HCT116 (cell line): ENCODE data around the gene CAB39. TPM values are rescaled to one million over a fixed set of nuclear protein-coding genes. Genes with fewer than 3 reads are reported as not detected.

Experiments used
- ATAC-seq: fragments of 200-7000 bp; cut with Tn5 transposase; 2 replicates; pipeline ENCODE4 v1.9.1; 2020; ENCODE audit warnings: mild to moderate bottlenecking, moderate library complexity
- BruUV-seq: library from RNA; stranded (reverse); fragments of 400-500 nt; replicated peaks from 2 replicates; lab custom pipeline; 2021; lab: Mats Ljungman, UMichigan
- CTCF ChIA-PET: fragments of 300-600 bp; sonication (Branson Sonifier 250); formaldehyde crosslinking; loops from one replicate; lab custom pipeline; 2021; ENCODE audit warnings: antibody characterized with exemption; lab: Charles Lee
- POLR2A ChIA-PET: fragments of 300-600, 350-600 bp; sonication (Branson Sonifier 250); formaldehyde crosslinking; loops from one replicate; lab custom pipeline; 2021; ENCODE audit warnings: antibody characterized with exemption; lab: Charles Lee
- RAD21 ChIA-PET, 2 experiments: fragments of 300-600 bp; sonication (Branson Sonifier 250); formaldehyde crosslinking; loops; one replicate each; lab custom pipeline; 2023; ENCODE audit warnings: low total read pairs in 2 of 2; ENCODE audit not compliant: uncharacterized antibody in 2 of 2, unreplicated experiment in 2 of 2, low non-redundant PET in 1 of 2; lab: Charles Lee
- DNase-seq: peaks from one replicate; pipeline ENCODE4 v3.0.0-alpha.2; 2010; ENCODE audit warnings: low read depth, low spot score
- H2AFZ ChIP-seq: fragments of 200-600 bp; shearing (Covaris generic), sonication (generic); 2 replicates; pipeline ENCODE4 v1.6.1; 2017; ENCODE audit warnings: low read depth, mixed run types, mixed read lengths, antibody characterized with exemption, low read length; ENCODE audit not compliant: poor library complexity, severe bottlenecking
- H3K27ac ChIP-seq: 2 replicates; pipeline ENCODE4 v1.5.1; 2012; ENCODE audit warnings: low read depth, low read length
- H3K27me3 ChIP-seq: fragments of 200-600 bp; sonication (generic); 2 replicates; pipeline ENCODE4 v1.6.1; 2016; ENCODE audit warnings: mixed run types, low read length, mixed read lengths; ENCODE audit not compliant: insufficient read depth
- H3K36me3 ChIP-seq, 2 experiments: fragments of 200-500 bp in 1 of 2; fragments of 200-600 bp in 1 of 2; sonication (Bioruptor generic) in 1 of 2; sonication (generic) in 1 of 2; 2 replicates each; pipeline versions ENCODE4 v1.5.1 to v1.6.1; 2014 to 2016; ENCODE audit warnings: low read length in 2 of 2, inconsistent platforms in 1 of 2, mixed read lengths in 1 of 2, mixed run types in 1 of 2; ENCODE audit not compliant: insufficient read depth in 2 of 2, control insufficient read depth in 1 of 2
- H3K4me1 ChIP-seq, 2 experiments: fragments of 200-600 bp in 1 of 2; sonication (generic) in 1 of 2; 2 replicates each; pipeline versions ENCODE4 v1.5.1 to v1.6.1; 2012 to 2017; ENCODE audit warnings: low read length in 2 of 2, inconsistent platforms in 1 of 2, mild to moderate bottlenecking in 1 of 2, mixed read lengths in 1 of 2, mixed run types in 1 of 2, moderate library complexity in 1 of 2; ENCODE audit not compliant: insufficient read depth in 2 of 2, control insufficient read depth in 1 of 2
- H3K4me2 ChIP-seq: fragments of 200-600 bp; sonication (generic); 2 replicates; pipeline ENCODE4 v1.6.1; 2017; ENCODE audit warnings: mixed run types, low read length, mixed read lengths
- H3K4me3 ChIP-seq, 2 experiments: fragments of 200-600 bp in 1 of 2; sonication (generic) in 1 of 2; replicated peaks in 1 of 2; 2 replicates each; pipeline ENCODE4 v1.5.1; 2011 to 2016; ENCODE audit warnings: low read length in 2 of 2, control low read depth in 1 of 2, low read depth in 1 of 2, mild to moderate bottlenecking in 1 of 2, mixed read lengths in 1 of 2, mixed run types in 1 of 2
- H3K79me2 ChIP-seq: fragments of 200-600 bp; sonication (generic); 2 replicates; pipeline ENCODE4 v1.6.1; 2017; ENCODE audit warnings: mild to moderate bottlenecking, mixed run types, low read length, moderate library complexity, mixed read lengths; ENCODE audit not compliant: insufficient read depth
- H3K9ac ChIP-seq: fragments of 200-600 bp; sonication (generic); 2 replicates; pipeline ENCODE4 v1.6.1; 2016; ENCODE audit warnings: low read length, mixed read lengths
- H3K9me2 ChIP-seq: fragments of 200-600 bp; sonication (generic), shearing (Covaris generic); 2 replicates; pipeline ENCODE4 v1.6.1; 2017; ENCODE audit warnings: mixed run types, mild to moderate bottlenecking, moderate library complexity; ENCODE audit not compliant: insufficient read depth
- H3K9me3 ChIP-seq, 2 experiments: fragments of 200-500 bp in 1 of 2; fragments of 200-600 bp in 1 of 2; sonication (Bioruptor generic) in 1 of 2; sonication (generic) in 1 of 2; 2 replicates each; pipeline ENCODE4 v1.6.1; 2014 to 2017; ENCODE audit warnings: low read length in 2 of 2, mixed read lengths in 2 of 2, inconsistent platforms in 1 of 2, low read depth in 1 of 2, mild to moderate bottlenecking in 1 of 2, mixed run types in 1 of 2, moderate library complexity in 1 of 2; ENCODE audit not compliant: control insufficient read depth in 1 of 2, insufficient read depth in 1 of 2
- H4K20me1 ChIP-seq: fragments of 200-600 bp; sonication (generic), shearing (Covaris generic); 2 replicates; pipeline ENCODE4 v1.6.1; 2017; ENCODE audit warnings: mixed run types, mild to moderate bottlenecking, moderate library complexity; ENCODE audit not compliant: insufficient read depth
- CBX3 ChIP-seq: IDR thresholded peaks from 2 replicates; pipeline ENCODE4 v1.6.1; 2012; ENCODE audit warnings: low read depth
- CEBPB ChIP-seq: IDR thresholded peaks from 2 replicates; pipeline ENCODE4 v1.6.1; 2012; ENCODE audit warnings: low read depth
- EGR1 ChIP-seq: IDR thresholded peaks from 2 replicates; pipeline ENCODE4 v1.6.1; 2012; ENCODE audit warnings: low read depth
- ELF1 ChIP-seq: IDR thresholded peaks from 2 replicates; pipeline ENCODE4 v1.6.1; 2012; ENCODE audit warnings: low read depth, borderline replicate concordance
- SIN3A ChIP-seq: IDR thresholded peaks from 2 replicates; pipeline ENCODE4 v1.6.1; 2012; ENCODE audit warnings: low read depth
- SP1 ChIP-seq: IDR thresholded peaks from 2 replicates; pipeline ENCODE4 v1.6.1; 2012; ENCODE audit warnings: low read depth
- TCF7L2 ChIP-seq: IDR thresholded peaks from 2 replicates; pipeline ENCODE4 v1.7.0; 2011; ENCODE audit warnings: borderline replicate concordance, inconsistent platforms; ENCODE audit not compliant: insufficient read depth, insufficient read length; ENCODE audit errors: extremely low read depth
- YY1 ChIP-seq: IDR thresholded peaks from 2 replicates; pipeline ENCODE4 v1.6.1; 2011; ENCODE audit warnings: low read length, low read depth, moderate library complexity, mild to moderate bottlenecking; ENCODE audit not compliant: insufficient replicate concordance; ENCODE audit errors: extremely low read depth
- ZFX ChIP-seq: fragments of 450-650 bp; IDR thresholded peaks from 2 replicates; pipeline ENCODE4 v1.6.1; 2017
- intact Hi-C: fragments of 100-400 bp; cut with micrococcal nuclease; formaldehyde crosslinking; loops from 2 replicates; pipeline ENCODE4 v1.10.0; 2022
- total RNA-seq: library from RNA; stranded (reverse); gene quantifications from one replicate; pipeline ENCODE4 v1.2.1, GENCODE V29; 2021; ENCODE audit not compliant: unreplicated experiment
- TF ChIP-seq, protein P1 (sequence below): IDR thresholded peaks from 2 replicates; pipeline ENCODE4 v1.6.1; 2011; ENCODE audit warnings: mild to moderate bottlenecking, low read length, moderate library complexity; ENCODE audit not compliant: insufficient replicate concordance; ENCODE audit errors: extremely low read depth
- TF ChIP-seq, protein P2 (sequence below): IDR thresholded peaks from 2 replicates; pipeline ENCODE4 v1.6.1; 2012
- TF ChIP-seq, protein P3 (sequence below): IDR thresholded peaks from 2 replicates; pipeline ENCODE4 v1.6.1; 2012; ENCODE audit warnings: low read depth

Gene CAB39
- total RNA-seq, 1 experiment from 2014 or later: 63.6 TPM

DNA sequence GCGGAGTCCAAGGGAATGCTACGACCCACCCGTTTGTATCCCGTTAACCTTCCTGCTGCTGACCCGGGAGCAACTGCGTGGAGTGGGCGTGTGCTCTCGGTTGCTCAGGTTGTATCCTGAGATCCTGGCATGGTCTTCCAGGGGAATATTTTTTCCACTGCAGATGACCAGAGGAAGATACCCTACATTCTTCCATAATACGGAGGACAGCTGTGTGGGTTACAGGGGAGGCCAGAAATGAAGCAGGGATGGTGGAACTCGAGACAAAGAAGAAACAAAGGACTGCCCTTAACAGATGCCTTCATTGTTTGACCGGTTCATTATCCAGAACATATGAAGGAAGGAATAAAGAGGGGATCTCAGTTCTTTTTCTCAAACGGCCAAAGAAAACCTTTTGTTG lies 39.8 kb upstream of the CAB39 start:
- no TSS peak for BruUV-seq

More for the DNA sequence above, 39.8 kb upstream of the CAB39 start:
- no peak overlapping the region for H2AFZ ChIP-seq
- no peak for TF ChIP-seq YY1
- no peak for TF ChIP-seq CBX3
- TF ChIP-seq TCF7L2: no peak
- no peak for TF ChIP-seq SIN3A
- no peak for TF ChIP-seq SP1
- TF ChIP-seq, protein P1, sequence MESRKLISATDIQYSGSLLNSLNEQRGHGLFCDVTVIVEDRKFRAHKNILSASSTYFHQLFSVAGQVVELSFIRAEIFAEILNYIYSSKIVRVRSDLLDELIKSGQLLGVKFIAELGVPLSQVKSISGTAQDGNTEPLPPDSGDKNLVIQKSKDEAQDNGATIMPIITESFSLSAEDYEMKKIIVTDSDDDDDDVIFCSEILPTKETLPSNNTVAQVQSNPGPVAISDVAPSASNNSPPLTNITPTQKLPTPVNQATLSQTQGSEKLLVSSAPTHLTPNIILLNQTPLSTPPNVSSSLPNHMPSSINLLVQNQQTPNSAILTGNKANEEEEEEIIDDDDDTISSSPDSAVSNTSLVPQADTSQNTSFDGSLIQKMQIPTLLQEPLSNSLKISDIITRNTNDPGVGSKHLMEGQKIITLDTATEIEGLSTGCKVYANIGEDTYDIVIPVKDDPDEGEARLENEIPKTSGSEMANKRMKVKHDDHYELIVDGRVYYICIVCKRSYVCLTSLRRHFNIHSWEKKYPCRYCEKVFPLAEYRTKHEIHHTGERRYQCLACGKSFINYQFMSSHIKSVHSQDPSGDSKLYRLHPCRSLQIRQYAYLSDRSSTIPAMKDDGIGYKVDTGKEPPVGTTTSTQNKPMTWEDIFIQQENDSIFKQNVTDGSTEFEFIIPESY: no peak
- no peak for TF ChIP-seq ZFX
- TF ChIP-seq CEBPB: no peak
- TF ChIP-seq, protein P2, sequence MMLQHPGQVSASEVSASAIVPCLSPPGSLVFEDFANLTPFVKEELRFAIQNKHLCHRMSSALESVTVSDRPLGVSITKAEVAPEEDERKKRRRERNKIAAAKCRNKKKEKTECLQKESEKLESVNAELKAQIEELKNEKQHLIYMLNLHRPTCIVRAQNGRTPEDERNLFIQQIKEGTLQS: no peak
- no peak for TF ChIP-seq EGR1
- TF ChIP-seq ELF1: no peak
- TF ChIP-seq, protein P3, sequence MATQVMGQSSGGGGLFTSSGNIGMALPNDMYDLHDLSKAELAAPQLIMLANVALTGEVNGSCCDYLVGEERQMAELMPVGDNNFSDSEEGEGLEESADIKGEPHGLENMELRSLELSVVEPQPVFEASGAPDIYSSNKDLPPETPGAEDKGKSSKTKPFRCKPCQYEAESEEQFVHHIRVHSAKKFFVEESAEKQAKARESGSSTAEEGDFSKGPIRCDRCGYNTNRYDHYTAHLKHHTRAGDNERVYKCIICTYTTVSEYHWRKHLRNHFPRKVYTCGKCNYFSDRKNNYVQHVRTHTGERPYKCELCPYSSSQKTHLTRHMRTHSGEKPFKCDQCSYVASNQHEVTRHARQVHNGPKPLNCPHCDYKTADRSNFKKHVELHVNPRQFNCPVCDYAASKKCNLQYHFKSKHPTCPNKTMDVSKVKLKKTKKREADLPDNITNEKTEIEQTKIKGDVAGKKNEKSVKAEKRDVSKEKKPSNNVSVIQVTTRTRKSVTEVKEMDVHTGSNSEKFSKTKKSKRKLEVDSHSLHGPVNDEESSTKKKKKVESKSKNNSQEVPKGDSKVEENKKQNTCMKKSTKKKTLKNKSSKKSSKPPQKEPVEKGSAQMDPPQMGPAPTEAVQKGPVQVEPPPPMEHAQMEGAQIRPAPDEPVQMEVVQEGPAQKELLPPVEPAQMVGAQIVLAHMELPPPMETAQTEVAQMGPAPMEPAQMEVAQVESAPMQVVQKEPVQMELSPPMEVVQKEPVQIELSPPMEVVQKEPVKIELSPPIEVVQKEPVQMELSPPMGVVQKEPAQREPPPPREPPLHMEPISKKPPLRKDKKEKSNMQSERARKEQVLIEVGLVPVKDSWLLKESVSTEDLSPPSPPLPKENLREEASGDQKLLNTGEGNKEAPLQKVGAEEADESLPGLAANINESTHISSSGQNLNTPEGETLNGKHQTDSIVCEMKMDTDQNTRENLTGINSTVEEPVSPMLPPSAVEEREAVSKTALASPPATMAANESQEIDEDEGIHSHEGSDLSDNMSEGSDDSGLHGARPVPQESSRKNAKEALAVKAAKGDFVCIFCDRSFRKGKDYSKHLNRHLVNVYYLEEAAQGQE: no peak
- no peaks in the 10 kb centered on the region for H4K20me1 ChIP-seq
- peaks cover under 1 to 1% of the 10 kb centered on the region in 2 experiments; a peak in 3 of 4 replicates for H3K9me3 ChIP-seq
- no peak for DNase-seq
- no peaks in the 10 kb centered on the region for H3K9me2 ChIP-seq
- H3K4me1 ChIP-seq: peaks cover 18 to 39% of the 10 kb centered on the region in 2 experiments
- intact Hi-C loops: no loop called here
- no peak overlapping the region for H3K4me3 ChIP-seq
- H3K27ac ChIP-seq: no peak overlapping the region
- CTCF ChIA-PET: no interaction called here
- H3K27me3 ChIP-seq: no peaks in the 10 kb centered on the region
- POLR2A ChIA-PET: no interaction called here
- RAD21 ChIA-PET: no interaction called here
- H3K36me3 ChIP-seq: no peaks in the 10 kb centered on the region
- no peaks in the 10 kb centered on the region for H3K79me2 ChIP-seq
- no peak overlapping the region for H3K9ac ChIP-seq
- H3K4me2 ChIP-seq: no peak overlapping the region
- no peak for ATAC-seq
